Liver (tissue), 9 donors: ENCODE data around the gene PGAP3. TPM values are rescaled to one million over a fixed set of nuclear protein-coding genes. Genes with fewer than 3 reads are reported as not detected.

ENCODE experiments used
- DNase-seq: peaks from one replicate; pipeline ENCODE4 v3.0.0-alpha.2; 2017; ENCODE audit warnings: low spot score
- H3K27ac ChIP-seq, 2 donors: one replicate each; pipeline ENCODE4 v1.7.0; 2013; ENCODE audit warnings: inconsistent platforms in 2 of 2, low read length in 2 of 2, control low read depth in 1 of 2, low read depth in 1 of 2, mild to moderate bottlenecking in 1 of 2
- H3K27me3 ChIP-seq, 4 donors: one replicate each; pipeline versions ENCODE4 v1.6.1 to v1.7.0; 2013; ENCODE audit warnings: low read length in 3 of 4, inconsistent platforms in 1 of 4, mild to moderate bottlenecking in 1 of 4, moderate library complexity in 1 of 4; ENCODE audit not compliant: control insufficient read depth in 4 of 4, insufficient read depth in 4 of 4
- H3K36me3 ChIP-seq, 4 donors: one replicate each; pipeline versions ENCODE4 v1.6.1 to v1.7.0; 2013; ENCODE audit warnings: low read length in 3 of 4, mild to moderate bottlenecking in 3 of 4, low read depth in 1 of 4, moderate library complexity in 1 of 4; ENCODE audit not compliant: control insufficient read depth in 4 of 4, insufficient read depth in 3 of 4
- H3K4me1 ChIP-seq, 4 donors: one replicate each; pipeline versions ENCODE4 v1.6.1 to v1.7.0; 2013; ENCODE audit warnings: low read length in 3 of 4, mild to moderate bottlenecking in 3 of 4, moderate library complexity in 1 of 4; ENCODE audit not compliant: control insufficient read depth in 4 of 4, insufficient read depth in 4 of 4
- H3K4me3 ChIP-seq, 3 donors: one replicate each; pipeline versions ENCODE4 v1.6.1 to v1.7.0; 2013; ENCODE audit warnings: low read length in 3 of 3, control low read depth in 1 of 3, low read depth in 1 of 3, mild to moderate bottlenecking in 1 of 3
- H3K9ac ChIP-seq, 2 donors: one replicate each; pipeline ENCODE4 v1.7.0; 2013; ENCODE audit warnings: low read length in 2 of 2, mild to moderate bottlenecking in 2 of 2, moderate library complexity in 2 of 2, control low read depth in 1 of 2, low read depth in 1 of 2
- H3K9me3 ChIP-seq, 4 donors: one replicate each; pipeline versions ENCODE4 v1.6.1 to v1.7.0; 2013; ENCODE audit warnings: low read length in 3 of 4; ENCODE audit not compliant: control insufficient read depth in 4 of 4
- FOXA2 ChIP-seq: IDR thresholded peaks from 2 replicates; pipeline ENCODE4 v1.6.1; 2016; ENCODE audit warnings: antibody characterized with exemption
- GABPA ChIP-seq, 2 donors: IDR thresholded peaks in 1 of 2; conservative IDR thresholded peaks in 1 of 2; 2 replicates each; pipeline ENCODE4 v1.6.1; 2016; ENCODE audit warnings: antibody characterized with exemption in 2 of 2, mild to moderate bottlenecking in 1 of 2, moderate library complexity in 1 of 2
- HNF4A ChIP-seq, 2 donors: conservative IDR thresholded peaks; 2 replicates each; pipeline ENCODE4 v1.6.1; 2016; ENCODE audit warnings: antibody characterized with exemption in 2 of 2, mild to moderate bottlenecking in 2 of 2
- HNF4G ChIP-seq: IDR thresholded peaks from 2 replicates; pipeline ENCODE4 v1.6.1; 2016; ENCODE audit warnings: antibody characterized with exemption
- NR2F2 ChIP-seq: IDR thresholded peaks from 2 replicates; pipeline ENCODE4 v1.6.1; 2016; ENCODE audit warnings: antibody characterized with exemption
- RAD21 ChIP-seq, 2 donors: IDR thresholded peaks; 2 replicates each; pipeline ENCODE4 v1.6.1; 2016; ENCODE audit warnings: antibody characterized with exemption in 2 of 2, mild to moderate bottlenecking in 2 of 2
- TAF1 ChIP-seq: conservative IDR thresholded peaks from 2 replicates; pipeline ENCODE4 v1.6.1; 2016; ENCODE audit warnings: antibody characterized with exemption, mild to moderate bottlenecking
- WGBS: extraction: QIAGEN DNeasy Blood & Tissue Kit; methylation state at CpG from one replicate; pipeline ENCODE4 v1.1.7; 2013; 5-methylcytosine and 5-hydroxymethylcytosine counted together
- polyA plus RNA-seq, 2 donors: library from polyadenylated mRNA; stranded (reverse) in 1 of 2; unstranded in 1 of 2; fragments of 200-250 nt in 1 of 2; fragments of >200 nt in 1 of 2; fragmentation: Nextera tagmentation in 1 of 2; extraction: Ambion mirVana in 1 of 2; gene quantifications; one replicate each; pipeline versions ENCODE4 v1.2.1 to v1.2.3, GENCODE V29; 2013 to 2015
- total RNA-seq, 2 donors: library from RNA; depleted of rRNA; stranded (reverse); fragments of >200 nt; gene quantifications; one replicate each; pipeline ENCODE4 v1.2.3, GENCODE V29; 2014
- TF ChIP-seq, protein P1 (sequence below): IDR thresholded peaks from 2 replicates; pipeline ENCODE4 v1.6.1; 2016; ENCODE audit warnings: antibody characterized with exemption, mild to moderate bottlenecking
- TF ChIP-seq, protein P2 (sequence below): fragments of 150-350 bp; IDR thresholded peaks from 2 replicates; pipeline ENCODE4 v1.5.1; 2017; ENCODE audit warnings: improper control_type of control experiment, low read depth, low read length; ENCODE audit not compliant: missing input control
- TF ChIP-seq, protein P3 (sequence below): IDR thresholded peaks from 2 replicates; pipeline ENCODE4 v1.6.1; 2016; ENCODE audit warnings: antibody characterized with exemption
- TF ChIP-seq, protein P4 (sequence below): IDR thresholded peaks from 2 replicates; pipeline ENCODE4 v1.6.1; 2016; ENCODE audit warnings: antibody characterized with exemption
- donor health status: healthy.
- donor health status: healthy.
- donor health status: healthy.
- donor health status: healthy.
- donor health status: healthy.

PGAP3 gene
- total and polyA plus RNA-seq, 4 donors = 7.9 to 19.5 (median 14.0) TPM

DNA sequence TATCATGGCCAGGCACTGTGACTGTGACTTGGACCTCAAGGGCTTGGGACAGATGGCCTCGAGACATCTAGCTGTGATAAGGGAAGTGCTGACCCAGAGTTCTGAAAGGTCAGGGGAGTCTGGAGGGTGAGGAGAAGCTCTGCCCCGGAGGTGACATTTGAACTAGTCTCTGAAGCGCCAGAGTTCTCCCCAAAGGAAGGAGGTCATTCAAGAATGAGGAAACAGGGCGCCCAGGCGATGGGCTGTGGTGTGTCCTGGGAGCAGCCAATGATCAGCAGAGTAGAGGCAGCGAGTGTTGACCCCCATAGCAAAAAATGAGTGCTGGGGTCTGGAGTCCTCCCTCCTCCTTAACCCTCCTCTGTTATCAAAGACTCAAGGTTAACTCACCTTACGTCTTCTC lies 46.0 kb downstream of the PGAP3 start:
- Histone ChIP-seq H3K27me3 (no peaks in the 10 kb centered on the region), H3K36me3 (no peaks in the 10 kb centered on the region), H3K9me3 (no peaks in the 10 kb centered on the region), H3K4me3 (no peak overlapping the region), H3K9ac (no peak overlapping the region), H3K4me1 (peaks cover 4 to 37% (median 27%) of the 10 kb centered on the region in 4 donors), H3K27ac (no peak overlapping the region)
- 78% methylated on average over 7 of the region's 7 CpGs for WGBS
- TF ChIP-seq, protein P1, sequence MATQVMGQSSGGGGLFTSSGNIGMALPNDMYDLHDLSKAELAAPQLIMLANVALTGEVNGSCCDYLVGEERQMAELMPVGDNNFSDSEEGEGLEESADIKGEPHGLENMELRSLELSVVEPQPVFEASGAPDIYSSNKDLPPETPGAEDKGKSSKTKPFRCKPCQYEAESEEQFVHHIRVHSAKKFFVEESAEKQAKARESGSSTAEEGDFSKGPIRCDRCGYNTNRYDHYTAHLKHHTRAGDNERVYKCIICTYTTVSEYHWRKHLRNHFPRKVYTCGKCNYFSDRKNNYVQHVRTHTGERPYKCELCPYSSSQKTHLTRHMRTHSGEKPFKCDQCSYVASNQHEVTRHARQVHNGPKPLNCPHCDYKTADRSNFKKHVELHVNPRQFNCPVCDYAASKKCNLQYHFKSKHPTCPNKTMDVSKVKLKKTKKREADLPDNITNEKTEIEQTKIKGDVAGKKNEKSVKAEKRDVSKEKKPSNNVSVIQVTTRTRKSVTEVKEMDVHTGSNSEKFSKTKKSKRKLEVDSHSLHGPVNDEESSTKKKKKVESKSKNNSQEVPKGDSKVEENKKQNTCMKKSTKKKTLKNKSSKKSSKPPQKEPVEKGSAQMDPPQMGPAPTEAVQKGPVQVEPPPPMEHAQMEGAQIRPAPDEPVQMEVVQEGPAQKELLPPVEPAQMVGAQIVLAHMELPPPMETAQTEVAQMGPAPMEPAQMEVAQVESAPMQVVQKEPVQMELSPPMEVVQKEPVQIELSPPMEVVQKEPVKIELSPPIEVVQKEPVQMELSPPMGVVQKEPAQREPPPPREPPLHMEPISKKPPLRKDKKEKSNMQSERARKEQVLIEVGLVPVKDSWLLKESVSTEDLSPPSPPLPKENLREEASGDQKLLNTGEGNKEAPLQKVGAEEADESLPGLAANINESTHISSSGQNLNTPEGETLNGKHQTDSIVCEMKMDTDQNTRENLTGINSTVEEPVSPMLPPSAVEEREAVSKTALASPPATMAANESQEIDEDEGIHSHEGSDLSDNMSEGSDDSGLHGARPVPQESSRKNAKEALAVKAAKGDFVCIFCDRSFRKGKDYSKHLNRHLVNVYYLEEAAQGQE = no peak
- TF ChIP-seq, protein P2, sequence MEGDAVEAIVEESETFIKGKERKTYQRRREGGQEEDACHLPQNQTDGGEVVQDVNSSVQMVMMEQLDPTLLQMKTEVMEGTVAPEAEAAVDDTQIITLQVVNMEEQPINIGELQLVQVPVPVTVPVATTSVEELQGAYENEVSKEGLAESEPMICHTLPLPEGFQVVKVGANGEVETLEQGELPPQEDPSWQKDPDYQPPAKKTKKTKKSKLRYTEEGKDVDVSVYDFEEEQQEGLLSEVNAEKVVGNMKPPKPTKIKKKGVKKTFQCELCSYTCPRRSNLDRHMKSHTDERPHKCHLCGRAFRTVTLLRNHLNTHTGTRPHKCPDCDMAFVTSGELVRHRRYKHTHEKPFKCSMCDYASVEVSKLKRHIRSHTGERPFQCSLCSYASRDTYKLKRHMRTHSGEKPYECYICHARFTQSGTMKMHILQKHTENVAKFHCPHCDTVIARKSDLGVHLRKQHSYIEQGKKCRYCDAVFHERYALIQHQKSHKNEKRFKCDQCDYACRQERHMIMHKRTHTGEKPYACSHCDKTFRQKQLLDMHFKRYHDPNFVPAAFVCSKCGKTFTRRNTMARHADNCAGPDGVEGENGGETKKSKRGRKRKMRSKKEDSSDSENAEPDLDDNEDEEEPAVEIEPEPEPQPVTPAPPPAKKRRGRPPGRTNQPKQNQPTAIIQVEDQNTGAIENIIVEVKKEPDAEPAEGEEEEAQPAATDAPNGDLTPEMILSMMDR = no peak
- TF ChIP-seq, protein P3, sequence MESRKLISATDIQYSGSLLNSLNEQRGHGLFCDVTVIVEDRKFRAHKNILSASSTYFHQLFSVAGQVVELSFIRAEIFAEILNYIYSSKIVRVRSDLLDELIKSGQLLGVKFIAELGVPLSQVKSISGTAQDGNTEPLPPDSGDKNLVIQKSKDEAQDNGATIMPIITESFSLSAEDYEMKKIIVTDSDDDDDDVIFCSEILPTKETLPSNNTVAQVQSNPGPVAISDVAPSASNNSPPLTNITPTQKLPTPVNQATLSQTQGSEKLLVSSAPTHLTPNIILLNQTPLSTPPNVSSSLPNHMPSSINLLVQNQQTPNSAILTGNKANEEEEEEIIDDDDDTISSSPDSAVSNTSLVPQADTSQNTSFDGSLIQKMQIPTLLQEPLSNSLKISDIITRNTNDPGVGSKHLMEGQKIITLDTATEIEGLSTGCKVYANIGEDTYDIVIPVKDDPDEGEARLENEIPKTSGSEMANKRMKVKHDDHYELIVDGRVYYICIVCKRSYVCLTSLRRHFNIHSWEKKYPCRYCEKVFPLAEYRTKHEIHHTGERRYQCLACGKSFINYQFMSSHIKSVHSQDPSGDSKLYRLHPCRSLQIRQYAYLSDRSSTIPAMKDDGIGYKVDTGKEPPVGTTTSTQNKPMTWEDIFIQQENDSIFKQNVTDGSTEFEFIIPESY = no peak
- TF ChIP-seq FOXA2 = no peak
- TF ChIP-seq HNF4A (conservative IDR thresholded peaks at IDR 0.05) = no peak
- peak; percentile 30 for TF ChIP-seq NR2F2
- no peak for TF ChIP-seq RAD21 (IDR thresholded peaks at IDR 0.05)
- no peak for TF ChIP-seq HNF4G
- no peak for DNase-seq

DNA sequence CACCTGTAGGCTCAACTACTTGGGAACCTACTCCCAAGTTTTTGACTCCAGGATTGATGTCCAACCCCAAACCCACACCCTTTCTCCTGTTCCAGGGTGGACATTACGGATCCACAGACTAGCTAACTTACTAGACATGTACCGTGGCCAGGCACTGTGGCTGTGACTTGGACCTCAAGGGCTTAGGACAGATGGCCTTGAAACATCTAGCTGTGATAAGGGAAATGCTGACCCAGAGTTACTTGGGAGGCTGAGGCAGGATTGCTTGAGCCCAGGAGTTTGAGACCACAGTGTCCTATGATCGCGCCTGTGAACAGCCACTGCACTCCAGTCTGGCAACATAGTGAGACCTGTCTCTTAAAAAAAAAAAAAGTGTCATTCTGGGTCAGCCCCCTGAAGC lies 46.8 kb downstream of the PGAP3 start:
- H3K36me3 ChIP-seq = no peaks in the 10 kb centered on the region
- H3K4me1 ChIP-seq = peaks cover 5 to 44% (median 32%) of the 10 kb centered on the region in 4 donors
- no peaks in the 10 kb centered on the region for H3K27me3 ChIP-seq
- WGBS = 93% methylated on average over 4 of the region's 4 CpGs
- DNase-seq = no peak
- no peak overlapping the region for H3K9ac ChIP-seq
- no peak for TF ChIP-seq GABPA (IDR thresholded peaks at IDR 0.05 in 1 of 2, conservative IDR thresholded peaks at IDR 0.05 in 1 of 2)
- TF ChIP-seq HNF4A (conservative IDR thresholded peaks at IDR 0.05) = no peak
- TF ChIP-seq, protein P1 = no peak
- TF ChIP-seq, protein P2 = no peak
- TF ChIP-seq HNF4G = no peak
- TF ChIP-seq RAD21 (IDR thresholded peaks at IDR 0.05) = no peak
- TF ChIP-seq, protein P4, sequence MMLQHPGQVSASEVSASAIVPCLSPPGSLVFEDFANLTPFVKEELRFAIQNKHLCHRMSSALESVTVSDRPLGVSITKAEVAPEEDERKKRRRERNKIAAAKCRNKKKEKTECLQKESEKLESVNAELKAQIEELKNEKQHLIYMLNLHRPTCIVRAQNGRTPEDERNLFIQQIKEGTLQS = no peak
- TF ChIP-seq, protein P3 = no peak
- TF ChIP-seq FOXA2 = no peak
- TF ChIP-seq TAF1 = no peak
- no peak overlapping the region for H3K4me3 ChIP-seq
- no peak overlapping the region for H3K27ac ChIP-seq
- no peaks in the 10 kb centered on the region for H3K9me3 ChIP-seq
